PC-3 (cell line): ENCODE results near the gene BMS1. TPM values are rescaled to one million over a fixed set of nuclear protein-coding genes. Genes with fewer than 3 reads are reported as not detected.

Source experiments
- ATAC-seq: fragments of 200-7000 bp; cut with Tn5 transposase; 2 replicates; pipeline ENCODE4 v1.9.1; 2020; ENCODE audit warnings: mild to moderate bottlenecking, moderate library complexity
- BruUV-seq: library from RNA; stranded (reverse); fragments of 400-500 nt; replicated peaks from 2 replicates; lab custom pipeline; 2021; lab: Mats Ljungman, UMichigan
- CTCF ChIA-PET: fragments of 300-600 bp; sonication (Branson Sonifier 250); formaldehyde crosslinking; loops from one replicate; lab custom pipeline; 2022; ENCODE audit warnings: antibody characterized with exemption; lab: Charles Lee
- POLR2A ChIA-PET: fragments of 300-600 bp; sonication (Branson Sonifier 250); formaldehyde crosslinking; loops from one replicate; lab custom pipeline; 2022; ENCODE audit warnings: antibody characterized with exemption; ENCODE audit not compliant: unreplicated experiment; lab: Charles Lee
- DNase-seq: peaks from one replicate; pipeline ENCODE4 v3.0.0-alpha.2; 2015
- H2AFZ ChIP-seq: fragments of 300-600 bp; sonication (generic); 2 replicates; pipeline ENCODE4 v1.6.0; 2016; ENCODE audit warnings: antibody characterized with exemption, low read length
- H3F3A ChIP-seq: fragments of 300-600 bp; sonication (generic); one replicate; pipeline ENCODE4 v1.6.0; 2017; ENCODE audit warnings: antibody characterized with exemption, low read length, control low read depth, mild to moderate bottlenecking; ENCODE audit not compliant: unreplicated experiment
- H3K27ac ChIP-seq: fragments of 300-600 bp; sonication (generic); 2 replicates; pipeline ENCODE4 v1.5.1; 2016; ENCODE audit warnings: mild to moderate bottlenecking, low read length
- H3K27me3 ChIP-seq: fragments of 300-600 bp; sonication (generic); 2 replicates; pipeline ENCODE4 v1.6.1; 2016; ENCODE audit warnings: low read length, mixed read lengths
- H3K36me3 ChIP-seq: fragments of 300-600 bp; sonication (generic); 2 replicates; pipeline ENCODE4 v1.6.1; 2016; ENCODE audit warnings: low read depth, mixed run types, low read length, mixed read lengths
- H3K4me1 ChIP-seq: fragments of 300-600 bp; sonication (generic); 2 replicates; pipeline ENCODE4 v1.5.1; 2016; ENCODE audit warnings: low read length; ENCODE audit not compliant: insufficient read depth
- H3K4me2 ChIP-seq: fragments of 300-600 bp; sonication (generic); 2 replicates; pipeline ENCODE4 v1.6.0; 2016; ENCODE audit warnings: low read length
- H3K4me3 ChIP-seq: fragments of 300-600 bp; sonication (generic); 2 replicates; pipeline ENCODE4 v1.5.1; 2016; ENCODE audit warnings: mild to moderate bottlenecking, low read length, mixed read lengths
- H3K79me2 ChIP-seq: fragments of 300-600 bp; sonication (generic); 2 replicates; pipeline ENCODE4 v1.6.1; 2017; ENCODE audit warnings: low read length, mixed read lengths
- H3K9ac ChIP-seq: fragments of 300-600 bp; sonication (generic); 2 replicates; pipeline ENCODE4 v1.6.0; 2016; ENCODE audit warnings: mild to moderate bottlenecking, low read length
- H3K9me2 ChIP-seq: fragments of 300-600 bp; sonication (generic); replicated peaks from 2 replicates; pipeline ENCODE4 v1.6.1; 2016; ENCODE audit warnings: mixed run types, low read length, mixed read lengths
- H3K9me3 ChIP-seq: fragments of 300-600 bp; sonication (generic); 2 replicates; pipeline ENCODE4 v1.6.1; 2016; ENCODE audit warnings: low read length, mixed read lengths
- H4K20me1 ChIP-seq: fragments of 300-600 bp; sonication (generic); 2 replicates; pipeline ENCODE4 v1.6.1; 2016; ENCODE audit warnings: low read length, mixed read lengths
- EZH2 ChIP-seq: fragments of 300-600 bp; sonication (generic); IDR thresholded peaks from one replicate; pipeline ENCODE4 v1.6.1; 2017; ENCODE audit warnings: antibody characterized with exemption, mild to moderate bottlenecking, low read length; ENCODE audit not compliant: unreplicated experiment
- EZH2phosphoT487 ChIP-seq: fragments of 300-600 bp; sonication (generic); IDR thresholded peaks from 2 replicates; pipeline ENCODE4 v1.6.1; 2018; ENCODE audit warnings: mild to moderate bottlenecking, antibody characterized with exemption, low read length, borderline replicate concordance
- intact Hi-C: fragments of 100-400 bp; cut with micrococcal nuclease; formaldehyde crosslinking; loops from 2 replicates; pipeline ENCODE4 v1.9.0; 2023
- total RNA-seq: library from RNA; depleted of rRNA; stranded (reverse); fragments of >200 nt; gene quantifications from 2 replicates; pipeline ENCODE4 v1.2.3, GENCODE V29; 2014
- TF ChIP-seq, protein P1 (sequence below): fragments of 300-600 bp; sonication (generic); conservative IDR thresholded peaks from 2 replicates; pipeline ENCODE4 v1.5.1; 2017; ENCODE audit warnings: antibody characterized with exemption, low read depth, mild to moderate bottlenecking, low read length

BMS1 gene
- total RNA-seq, 1 experiment from 2014 or later = 36.6 TPM

DNA sequence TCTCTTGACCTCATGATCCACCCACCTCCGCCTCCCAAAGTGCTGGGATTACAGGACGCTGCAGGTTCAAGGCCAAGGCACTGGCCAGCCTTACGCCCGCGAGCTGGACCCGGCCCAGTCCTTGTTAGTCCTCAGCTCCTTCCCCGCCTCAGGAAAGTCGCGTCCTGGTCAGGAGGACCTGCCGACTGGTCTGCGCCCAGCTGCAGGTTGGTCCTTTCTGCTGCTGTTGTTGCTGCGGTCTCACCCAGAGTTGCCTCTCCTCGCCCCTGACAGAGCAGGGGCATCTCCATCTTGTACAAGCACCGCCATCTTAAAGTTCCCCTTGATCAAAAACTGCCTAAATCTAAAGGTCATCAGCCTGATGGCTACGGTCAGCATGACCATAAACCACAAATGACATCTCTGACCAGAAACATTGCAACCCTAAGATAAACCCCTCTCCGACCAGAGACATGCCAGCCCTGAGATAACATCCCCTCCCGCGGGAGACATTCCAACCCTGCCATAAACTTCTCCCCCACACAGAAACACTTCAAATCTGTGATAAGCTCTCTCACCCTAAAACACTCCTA lies 13.9 kb upstream of the BMS1 start:
- Histone ChIP-seq H3K27me3 (peaks cover 15% of the 10 kb centered on the region; the same call in 1 of the 2 replicates), H3K4me3 (no peak overlapping the region), H3K27ac (no peak overlapping the region), H3K9ac (no peak overlapping the region), H3K79me2 (no peaks in the 10 kb centered on the region), H2AFZ (no peak overlapping the region), H4K20me1 (no peaks in the 10 kb centered on the region), H3K4me2 (no peak overlapping the region), H3K4me1 (0 out of 2 replicates have a peak, but pooled peaks cover 4% of the 10 kb centered on the region), H3K9me2 (no peaks in the 10 kb centered on the region), H3F3A (no peaks in the 10 kb centered on the region), H3K9me3 (no peaks in the 10 kb centered on the region), H3K36me3 (no peaks in the 10 kb centered on the region)
- CTCF ChIA-PET = no interaction called here
- DNase-seq (no peak), ATAC-seq (no peak)
- intact Hi-C loops = no loop called here
- no peak for TF ChIP-seq EZH2
- no peak for TF ChIP-seq EZH2phosphoT487
- TF ChIP-seq, protein P1, sequence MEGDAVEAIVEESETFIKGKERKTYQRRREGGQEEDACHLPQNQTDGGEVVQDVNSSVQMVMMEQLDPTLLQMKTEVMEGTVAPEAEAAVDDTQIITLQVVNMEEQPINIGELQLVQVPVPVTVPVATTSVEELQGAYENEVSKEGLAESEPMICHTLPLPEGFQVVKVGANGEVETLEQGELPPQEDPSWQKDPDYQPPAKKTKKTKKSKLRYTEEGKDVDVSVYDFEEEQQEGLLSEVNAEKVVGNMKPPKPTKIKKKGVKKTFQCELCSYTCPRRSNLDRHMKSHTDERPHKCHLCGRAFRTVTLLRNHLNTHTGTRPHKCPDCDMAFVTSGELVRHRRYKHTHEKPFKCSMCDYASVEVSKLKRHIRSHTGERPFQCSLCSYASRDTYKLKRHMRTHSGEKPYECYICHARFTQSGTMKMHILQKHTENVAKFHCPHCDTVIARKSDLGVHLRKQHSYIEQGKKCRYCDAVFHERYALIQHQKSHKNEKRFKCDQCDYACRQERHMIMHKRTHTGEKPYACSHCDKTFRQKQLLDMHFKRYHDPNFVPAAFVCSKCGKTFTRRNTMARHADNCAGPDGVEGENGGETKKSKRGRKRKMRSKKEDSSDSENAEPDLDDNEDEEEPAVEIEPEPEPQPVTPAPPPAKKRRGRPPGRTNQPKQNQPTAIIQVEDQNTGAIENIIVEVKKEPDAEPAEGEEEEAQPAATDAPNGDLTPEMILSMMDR = no peak
- no TSS peak for BruUV-seq
- POLR2A ChIA-PET = no interaction called here

DNA sequence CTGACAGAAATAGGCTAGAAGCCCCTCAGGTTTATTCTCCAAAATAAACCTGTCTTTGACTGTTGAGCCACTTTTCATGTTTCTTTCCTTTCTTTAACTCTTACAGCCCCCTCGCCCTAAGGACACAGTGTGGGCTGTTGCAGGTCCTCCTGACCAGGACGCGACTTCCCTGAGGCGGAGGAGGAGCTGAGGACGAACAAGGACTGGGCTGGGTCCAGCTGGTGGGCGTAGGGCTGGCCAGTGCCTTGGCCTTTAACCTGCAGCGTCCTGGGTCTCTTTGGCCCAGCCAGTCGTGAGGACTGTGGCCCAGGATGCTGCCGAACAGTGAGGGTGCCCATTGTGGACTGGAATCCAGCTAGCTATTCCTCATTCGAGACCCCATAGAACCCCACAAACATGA lies 13.4 kb upstream of the BMS1 start:
- H3K27ac ChIP-seq = no peak overlapping the region
- ATAC-seq = no peak
- H2AFZ ChIP-seq = peak overlapping the region; percentile 80
- H3K4me3 ChIP-seq = no peak overlapping the region
- H3K9me2 ChIP-seq = no peaks in the 10 kb centered on the region
- no peaks in the 10 kb centered on the region for H3F3A ChIP-seq
- no peaks in the 10 kb centered on the region for H3K36me3 ChIP-seq
- H3K4me2 ChIP-seq = peak overlapping the region; percentile 72; the same call in 1 of the 2 replicates
- no TSS peak for BruUV-seq
- H3K9me3 ChIP-seq = no peaks in the 10 kb centered on the region
- DNase-seq = no peak
- ChIA-PET POLR2A (no interaction called here), CTCF (no interaction called here)
- H3K4me1 ChIP-seq = 0 out of 2 replicates have a peak, but pooled peaks cover 4% of the 10 kb centered on the region
- H3K9ac ChIP-seq = no peak overlapping the region
- no peak for TF ChIP-seq EZH2
- no peak for TF ChIP-seq EZH2phosphoT487
- TF ChIP-seq, protein P1 = no peak
- intact Hi-C loops = no loop called here
- no peaks in the 10 kb centered on the region for H4K20me1 ChIP-seq
- H3K27me3 ChIP-seq = peaks cover 13% of the 10 kb centered on the region; the same call in 1 of the 2 replicates
- no peaks in the 10 kb centered on the region for H3K79me2 ChIP-seq

DNA sequence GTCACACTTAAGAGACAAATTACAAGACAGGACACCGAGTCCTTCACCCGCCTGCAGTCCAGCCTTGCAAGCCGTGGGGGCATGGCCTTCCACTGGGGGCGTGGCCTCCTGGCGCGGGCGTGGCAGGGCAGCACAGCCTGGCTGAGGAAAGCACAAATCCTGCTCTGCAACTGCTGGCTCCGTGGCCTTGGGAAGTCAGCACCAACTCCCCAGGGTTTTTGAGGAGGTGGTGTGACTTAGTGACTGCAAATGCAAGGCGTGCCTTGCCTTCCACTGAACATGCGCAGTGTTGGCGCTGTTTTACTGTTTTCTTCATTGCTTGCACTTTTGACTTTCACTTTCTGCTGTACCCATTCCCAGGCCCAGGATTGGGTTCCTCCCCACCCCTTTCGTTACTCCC lies 12.9 kb upstream of the BMS1 start:
- DNase-seq = peak; percentile 67
- ChIA-PET CTCF (no interaction called here), POLR2A (no interaction called here)
- Histone ChIP-seq H3K4me3 (peak overlapping the region; percentile 50), H3K27me3 (peaks cover 8% of the 10 kb centered on the region; the same call in 1 of the 2 replicates), H2AFZ (peak overlapping the region; percentile 80), H3K36me3 (no peaks in the 10 kb centered on the region), H3K27ac (no peak overlapping the region), H3K79me2 (no peaks in the 10 kb centered on the region), H3K4me1 (0 out of 2 replicates have a peak, but pooled peaks cover 4% of the 10 kb centered on the region), H3K9ac (no peak overlapping the region), H3K9me3 (no peaks in the 10 kb centered on the region), H4K20me1 (no peaks in the 10 kb centered on the region), H3K4me2 (peak overlapping the region; percentile 72), H3K9me2 (no peaks in the 10 kb centered on the region), H3F3A (no peaks in the 10 kb centered on the region)
- no TSS peak for BruUV-seq
- intact Hi-C loops = no loop called here
- ATAC-seq = peak; percentile 91
- TF ChIP-seq EZH2 (no peak), EZH2phosphoT487 (no peak)
- TF ChIP-seq, protein P1 = no peak
